ENCODE measurements around the gene PROK1. TPM values are rescaled to one million over a fixed set of nuclear protein-coding genes. Genes with fewer than 3 reads are reported as not detected.

Gene PROK1
- total RNA-seq, 4 donors from 2014 or later = 0.38 to 2.8 (median 1.6) TPM

GRCh38 chr1:110478886-110479285 lies 27.9 kb downstream of the PROK1 start:
- H3K27ac ChIP-seq = no peak overlapping the region
- no peak for TF ChIP-seq CTCF (IDR thresholded peaks at IDR 0.05 in 4 of 5, conservative IDR thresholded peaks at IDR 0.05 in 1 of 5)
- no peak for TF ChIP-seq POLR2A (IDR thresholded peaks at IDR 0.05)
- H3K9me3 ChIP-seq = no peaks in the 10 kb centered on the region
- H3K4me3 ChIP-seq = no peak overlapping the region
- intact Hi-C loops (cut with DNase I; ENCODE audit: low total_unique reads) (no loop called here), in situ Hi-C loops (cut with MboI; ENCODE audit: low sequenced_read_pairs in 4 of 4) (no loop called here)
- H3K4me1 ChIP-seq = no peaks in the 10 kb centered on the region
- DNase-seq = no peak
- no peak for ATAC-seq
- no peaks in the 10 kb centered on the region for H3K27me3 ChIP-seq
- H3K36me3 ChIP-seq = no peaks in the 10 kb centered on the region

- Histone ChIP-seq H3K4me1 (no peaks in the 10 kb centered on the region), H3K27ac (no peak overlapping the region), H3K36me3 (no peaks in the 10 kb centered on the region), H3K27me3 (no peaks in the 10 kb centered on the region), H3K4me3 (no peak overlapping the region), H3K9me3 (no peaks in the 10 kb centered on the region)
- ATAC-seq (no peak), DNase-seq (no peak)
- TF ChIP-seq POLR2A (IDR thresholded peaks at IDR 0.05) (no peak), CTCF (IDR thresholded peaks at IDR 0.05 in 4 of 5, conservative IDR thresholded peaks at IDR 0.05 in 1 of 5) (no peak)
- intact Hi-C loops (cut with DNase I; ENCODE audit: low total_unique reads) (no loop called here), in situ Hi-C loops (cut with MboI; ENCODE audit: low sequenced_read_pairs in 4 of 4) (no loop called here)
These were observed 29.6 kb downstream of the PROK1 start for GRCh38 chr1:110480356-110481096.

- ATAC-seq (no peak), DNase-seq (no peak)
- intact Hi-C loops (cut with DNase I; ENCODE audit: low total_unique reads) (no loop called here), in situ Hi-C loops (cut with MboI; ENCODE audit: low sequenced_read_pairs in 4 of 4) (no loop called here)
- Histone ChIP-seq H3K4me1 (no peaks in the 10 kb centered on the region), H3K4me3 (no peak overlapping the region), H3K27ac (no peak overlapping the region), H3K27me3 (no peaks in the 10 kb centered on the region), H3K9me3 (no peaks in the 10 kb centered on the region), H3K36me3 (no peaks in the 10 kb centered on the region)
- TF ChIP-seq POLR2A (IDR thresholded peaks at IDR 0.05) = no peak
- no peak for TF ChIP-seq CTCF (IDR thresholded peaks at IDR 0.05 in 4 of 5, conservative IDR thresholded peaks at IDR 0.05 in 1 of 5)
These were observed 31.1 kb downstream of the PROK1 start for GRCh38 chr1:110481968-110482623.

GRCh38 chr1:110482662-110483307 lies 31.8 kb downstream of the PROK1 start:
- Histone ChIP-seq H3K27me3 (no peaks in the 10 kb centered on the region), H3K4me3 (no peak overlapping the region), H3K9me3 (no peaks in the 10 kb centered on the region), H3K27ac (no peak overlapping the region), H3K4me1 (no peaks in the 10 kb centered on the region), H3K36me3 (no peaks in the 10 kb centered on the region)
- TF ChIP-seq POLR2A (IDR thresholded peaks at IDR 0.05) (no peak), CTCF (IDR thresholded peaks at IDR 0.05 in 4 of 5, conservative IDR thresholded peaks at IDR 0.05 in 1 of 5) (no peak)
- DNase-seq = no peak
- in situ Hi-C loops (cut with MboI; ENCODE audit: low sequenced_read_pairs in 4 of 4) (no loop called here), intact Hi-C loops (cut with DNase I; ENCODE audit: low total_unique reads) (no loop called here)
- no peak for ATAC-seq

Data from gastrocnemius medialis (tissue), 4 donors.